Right lobe of liver (tissue), 6 donors: ENCODE measurements around the gene SSBP2. TPM values are rescaled to one million over a fixed set of nuclear protein-coding genes. Genes with fewer than 3 reads are reported as not detected.

Experiments
- ATAC-seq, 4 donors: fragments of 200-7000 bp; cut with Tn5 transposase; one replicate each; pipeline ENCODE4 v1.9.1; 2020; ENCODE audit warnings: mild to moderate bottlenecking in 4 of 4, moderate library complexity in 4 of 4
- DNase-seq, 3 donors: peaks; one replicate each; pipeline ENCODE4 v3.0.0-alpha.2; 2020
- H3K27ac ChIP-seq, 3 donors: fragments of 200-600 bp; one replicate each; pipeline ENCODE4 v1.8.0; 2022
- H3K27me3 ChIP-seq, 2 donors: fragments of 200-600 bp; one replicate each; pipeline ENCODE4 v1.8.0; 2022
- H3K36me3 ChIP-seq, 4 donors: fragments of 200-600 bp; sonication (generic) in 1 of 4; one replicate each; pipeline versions ENCODE4 v1.5.1 to v1.8.0; 2017 to 2022; ENCODE audit warnings: control low read depth in 1 of 4
- H3K4me1 ChIP-seq, 4 donors: fragments of 200-600 bp; sonication (generic) in 1 of 4; one replicate each; pipeline versions ENCODE4 v1.5.1 to v1.8.0; 2017 to 2022; ENCODE audit warnings: control low read depth in 1 of 4
- H3K4me3 ChIP-seq, 3 donors: fragments of 200-600 bp; one replicate each; pipeline ENCODE4 v1.8.0; 2022
- H3K9me3 ChIP-seq, 4 donors: fragments of 200-600 bp; sonication (generic) in 1 of 4; one replicate each; pipeline versions ENCODE4 v1.5.1 to v1.8.0; 2017 to 2022; ENCODE audit warnings: control low read depth in 1 of 4
- CTCF ChIP-seq, 4 donors: fragments of 200-600 bp in 3 of 4; fragments of 450-650 bp in 1 of 4; IDR thresholded peaks; one replicate each; pipeline versions ENCODE4 v1.5.1 to v1.8.0; 2016 to 2022; ENCODE audit warnings: antibody characterized with exemption in 4 of 4, mild to moderate bottlenecking in 2 of 4
- POLR2A ChIP-seq: fragments of 450-650 bp; IDR thresholded peaks from one replicate; pipeline ENCODE4 v1.6.1; 2017; ENCODE audit warnings: antibody characterized with exemption, mild to moderate bottlenecking
- WGBS: methylation state at CpG from one replicate; pipeline ENCODE4 v1.1.6; 2018; ENCODE audit warnings: low coverage, low lambda C conversion rate; ENCODE audit not compliant: insufficient coverage; ENCODE audit errors: missing lambda C conversion rate; 5-methylcytosine and 5-hydroxymethylcytosine counted together
- intact Hi-C, 2 donors: fragments of 100-400 bp; cut with DNase I; formaldehyde crosslinking; loops; one replicate each; pipeline versions ENCODE4 v1.11.2 to v1.14.1; 2022
- total RNA-seq, 6 experiments: library from RNA; depleted of rRNA in 2 of 6; stranded (reverse); fragments of >200 nt in 2 of 6; fragmentation: NEBNext Ultra II Directional in 3 of 6; extraction: Animal tissue kit (Norgen Biotek cat#: 25700) in 3 of 6; gene quantifications; one replicate each; pipeline versions ENCODE4 v1.1.0 to v1.2.4, GENCODE V29; 2016 to 2023
- donor health status: DM: no; HTN: yes; CAD: no.
- donor health status: DM: no; HTN: no; CAD: no.
- donor health status: DM: no; HTN: no; CAD: no.
- donor health status: DM: no; HTN: yes; CAD: no.
- donor health status: DM: no; HTN: yes; CAD: no.

Gene SSBP2
- total RNA-seq, 6 experiments from 2014 or later = 2.0 to 4.8 (median 3.7) TPM

DNA sequence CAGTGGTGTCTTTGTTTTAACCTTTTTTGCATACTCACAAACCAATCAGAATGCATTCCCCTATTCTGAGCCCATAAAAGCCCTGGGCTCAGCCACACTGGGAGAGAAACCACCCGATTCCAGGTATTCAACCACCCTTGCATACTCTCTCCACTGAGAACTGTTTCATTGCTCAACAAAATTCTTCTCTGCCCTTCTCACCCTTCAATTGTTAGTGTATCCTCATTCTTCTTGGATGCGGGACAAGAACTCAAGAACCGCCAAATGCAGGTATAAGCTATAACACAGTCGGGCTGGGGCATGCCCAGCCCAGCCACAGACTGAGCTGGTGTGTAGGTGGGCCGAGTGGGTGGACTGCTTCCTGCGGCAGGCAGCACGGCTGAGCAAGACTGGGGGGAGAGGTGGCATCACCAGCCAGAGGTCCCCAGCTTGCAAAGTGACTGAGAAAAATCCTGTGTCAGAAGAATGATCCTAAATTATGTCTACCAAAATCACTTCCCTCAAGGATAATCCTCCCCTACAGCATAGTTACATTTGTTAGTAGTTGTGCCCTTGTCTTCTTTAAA is 141.0 kb downstream of the SSBP2 start:
- WGBS = 83% methylated on average over 5 of the region's 7 CpGs
- Histone ChIP-seq H3K27ac (no peak overlapping the region), H3K36me3 (no peaks in the 10 kb centered on the region), H3K4me3 (no peak overlapping the region), H3K27me3 (no peaks in the 10 kb centered on the region), H3K4me1 (no peaks in the 10 kb centered on the region), H3K9me3 (no peaks in the 10 kb centered on the region)
- no peak for DNase-seq
- TF ChIP-seq POLR2A = no peak
- TF ChIP-seq CTCF (IDR thresholded peaks at IDR 0.05) = no peak
- no peak for ATAC-seq
- intact Hi-C loops = no loop called here

DNA sequence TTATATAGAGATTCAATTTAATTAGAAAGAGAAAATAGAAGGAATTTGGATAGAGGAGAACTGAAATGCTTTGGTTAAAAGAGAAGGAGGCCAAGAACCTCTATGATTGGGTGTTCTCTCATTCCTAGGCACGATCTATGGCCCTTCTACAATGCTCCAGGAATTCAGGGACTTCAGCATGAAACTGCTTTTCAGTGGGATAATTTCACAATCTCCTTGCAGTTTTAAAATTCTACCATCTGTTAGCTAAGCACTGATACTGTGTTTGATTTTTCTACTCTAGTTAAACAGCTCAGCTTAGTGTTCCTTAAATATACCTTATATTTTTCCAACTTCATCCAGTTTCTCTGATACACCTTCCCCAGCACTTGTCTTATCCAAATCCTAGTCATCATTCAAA is 141.9 kb downstream of the SSBP2 start:
- intact Hi-C loops = no loop called here
- DNase-seq (no peak), ATAC-seq (no peak)
- Histone ChIP-seq H3K4me1 (no peaks in the 10 kb centered on the region), H3K36me3 (no peaks in the 10 kb centered on the region), H3K27ac (no peak overlapping the region), H3K27me3 (no peaks in the 10 kb centered on the region), H3K4me3 (no peak overlapping the region), H3K9me3 (no peaks in the 10 kb centered on the region)
- WGBS = 67% methylated on average over 1 of the region's 1 CpG
- TF ChIP-seq CTCF (IDR thresholded peaks at IDR 0.05) (no peak), POLR2A (no peak)

DNA sequence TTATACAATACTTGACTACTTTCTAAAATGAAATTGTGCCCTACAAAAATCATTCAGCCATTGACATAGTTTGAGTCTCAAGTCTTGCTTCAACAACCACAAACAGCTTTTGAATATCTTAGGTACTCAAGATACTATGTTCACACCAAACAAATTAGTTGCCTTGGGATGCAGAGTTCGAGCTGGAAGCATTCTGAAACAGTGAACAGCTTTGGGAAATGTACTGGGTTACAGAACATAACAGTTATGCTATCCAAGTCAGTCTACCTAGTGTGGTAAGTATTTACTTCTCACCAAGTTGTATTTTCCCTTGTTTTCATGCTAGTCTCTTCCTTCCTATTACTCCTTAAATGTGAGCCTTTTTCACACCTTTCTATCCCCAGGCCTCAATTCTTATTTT is 143.2 kb downstream of the SSBP2 start:
- Histone ChIP-seq H3K27ac (no peak overlapping the region), H3K4me1 (no peaks in the 10 kb centered on the region), H3K9me3 (no peaks in the 10 kb centered on the region), H3K27me3 (no peaks in the 10 kb centered on the region), H3K36me3 (no peaks in the 10 kb centered on the region), H3K4me3 (no peak overlapping the region)
- intact Hi-C loops = no loop called here
- TF ChIP-seq CTCF (IDR thresholded peaks at IDR 0.05) = no peak
- TF ChIP-seq POLR2A = no peak
- DNase-seq (no peak), ATAC-seq (no peak)
- 33% methylated on average over 1 of the region's 1 CpG for WGBS

DNA sequence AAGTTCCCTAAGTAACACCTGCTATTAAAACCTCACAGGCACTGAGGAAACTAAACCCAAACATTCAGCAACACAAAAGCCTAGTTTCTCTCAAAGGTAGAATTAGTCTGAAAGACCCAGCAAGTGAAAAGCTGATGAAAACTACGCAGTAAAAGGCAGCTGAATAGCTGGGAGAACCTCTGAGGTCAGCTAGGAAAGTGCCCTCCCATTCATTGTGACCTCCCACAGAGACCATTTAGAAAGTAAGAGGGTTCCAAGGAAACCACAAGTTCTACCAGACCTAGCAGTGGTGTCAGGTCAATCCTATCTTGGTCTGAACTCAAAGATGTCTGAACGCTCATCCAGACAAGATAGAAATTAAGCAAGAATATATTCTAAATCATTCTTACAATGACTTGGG is 144.7 kb downstream of the SSBP2 start:
- TF ChIP-seq CTCF (IDR thresholded peaks at IDR 0.05) (no peak), POLR2A (no peak)
- intact Hi-C loops = no loop called here
- no peak overlapping the region for H3K27ac ChIP-seq
- H3K4me3 ChIP-seq = no peak overlapping the region
- H3K27me3 ChIP-seq = no peaks in the 10 kb centered on the region
- WGBS = 73% methylated on average over 2 of the region's 2 CpGs
- H3K4me1 ChIP-seq = no peaks in the 10 kb centered on the region
- H3K36me3 ChIP-seq = no peaks in the 10 kb centered on the region
- H3K9me3 ChIP-seq = no peaks in the 10 kb centered on the region
- DNase-seq (no peak), ATAC-seq (no peak)

DNA sequence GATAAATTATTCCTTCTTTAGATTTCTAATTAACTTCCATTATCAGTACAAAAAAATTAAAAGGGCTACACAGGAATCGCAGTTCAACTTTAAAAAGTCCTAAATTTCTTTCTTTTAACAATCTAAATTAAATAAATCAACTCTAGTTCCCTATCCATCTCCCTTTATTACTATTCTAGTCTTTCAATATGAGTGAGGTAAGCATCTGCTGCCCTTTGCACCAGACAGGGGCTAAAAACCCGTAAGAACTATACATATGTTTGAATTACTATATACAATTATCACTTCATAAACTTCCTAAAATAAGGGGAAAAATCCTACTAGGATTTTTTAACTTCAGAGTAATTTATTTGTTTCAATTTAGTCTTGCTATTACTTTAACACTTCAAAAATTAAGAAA is 145.6 kb downstream of the SSBP2 start:
- WGBS = 91% methylated on average over 2 of the region's 2 CpGs
- intact Hi-C loops = no loop called here
- ATAC-seq = no peak

More for the DNA sequence above, 145.6 kb downstream of the SSBP2 start:
- Histone ChIP-seq H3K27me3 (no peaks in the 10 kb centered on the region), H3K4me1 (peaks cover 0 to 2% (median 0%) of the 10 kb centered on the region in 4 donors), H3K4me3 (no peak overlapping the region), H3K27ac (no peak overlapping the region), H3K9me3 (no peaks in the 10 kb centered on the region), H3K36me3 (no peaks in the 10 kb centered on the region)
- no peak for DNase-seq
- TF ChIP-seq CTCF (IDR thresholded peaks at IDR 0.05) (no peak), POLR2A (no peak)
